Caco-2 (cell line): ENCODE measurements around the gene PXMP4. TPM values are rescaled to one million over a fixed set of nuclear protein-coding genes. Genes with fewer than 3 reads are reported as not detected.

ENCODE experiments used
- BruUV-seq: library from RNA; stranded (reverse); fragments of 400-500 nt; replicated peaks from 2 replicates; lab custom pipeline; 2021; lab: Mats Ljungman, UMichigan
- CTCF ChIA-PET: fragments of 300-600 bp; sonication (Branson Sonifier 250); formaldehyde crosslinking; loops from one replicate; lab custom pipeline; 2022; ENCODE audit warnings: antibody characterized with exemption; lab: Charles Lee
- POLR2A ChIA-PET: fragments of 300-600 bp; sonication (Branson Sonifier 250); formaldehyde crosslinking; loops from one replicate; lab custom pipeline; 2022; ENCODE audit warnings: antibody characterized with exemption; lab: Charles Lee
- DNase-seq, 2 experiments: peaks; one replicate each; pipeline versions ENCODE4 v3.0.0 to v3.0.0-alpha.2; 2020 to 2022
- H3K27me3 ChIP-seq: replicated peaks from 2 replicates; pipeline ENCODE4 v1.6.0; 2011; ENCODE audit warnings: low read length; ENCODE audit not compliant: control insufficient read depth, insufficient read depth
- H3K36me3 ChIP-seq: 2 replicates; pipeline ENCODE4 v1.5.1; 2011; ENCODE audit warnings: low read length; ENCODE audit not compliant: control insufficient read depth, insufficient read depth
- H3K4me1 ChIP-seq: fragments of 250-450 bp; sonication (Bioruptor Pico); 2 replicates; pipeline ENCODE4 v1.5.1; 2020; ENCODE audit warnings: mild to moderate bottlenecking
- H3K4me3 ChIP-seq: 2 replicates; pipeline ENCODE4 v1.5.1; 2011; ENCODE audit warnings: low read depth, mild to moderate bottlenecking, control low read depth, low read length
- H3K9me3 ChIP-seq: fragments of 250-450 bp; sonication (Bioruptor Pico); 2 replicates; pipeline ENCODE4 v1.5.1; 2020; ENCODE audit warnings: mild to moderate bottlenecking, moderate library complexity
- H3K27ac Mint-ChIP-seq: one replicate; pipeline ENCODE4 v1.8.0; 2022; ENCODE audit warnings: mixed read lengths; ENCODE audit not compliant: unreplicated experiment
- H3K27me3 Mint-ChIP-seq: one replicate; pipeline ENCODE4 v1.8.0; 2022; ENCODE audit warnings: mixed read lengths; ENCODE audit not compliant: insufficient read depth, unreplicated experiment
- H3K36me3 Mint-ChIP-seq: one replicate; pipeline ENCODE4 v1.8.0; 2022; ENCODE audit warnings: mild to moderate bottlenecking, mixed read lengths; ENCODE audit not compliant: insufficient read depth, unreplicated experiment
- H3K4me1 Mint-ChIP-seq: one replicate; pipeline ENCODE4 v1.8.0; 2022; ENCODE audit warnings: low read depth, mixed read lengths; ENCODE audit not compliant: unreplicated experiment
- H3K4me3 Mint-ChIP-seq: one replicate; pipeline ENCODE4 v1.8.0; 2022; ENCODE audit warnings: mild to moderate bottlenecking, moderate library complexity, mixed read lengths; ENCODE audit not compliant: unreplicated experiment
- H3K9me3 Mint-ChIP-seq: one replicate; pipeline ENCODE4 v1.8.0; 2022; ENCODE audit warnings: mixed read lengths; ENCODE audit not compliant: unreplicated experiment
- CTCF ChIP-seq, 2 experiments: fragments of 200-600 bp in 1 of 2; IDR thresholded peaks; 1 replicate in 1 of 2; 2 replicates in 1 of 2; pipeline versions ENCODE4 v1.5.1 to v1.8.0; 2011 to 2022; ENCODE audit warnings: antibody characterized with exemption in 1 of 2, control low read depth in 1 of 2, inconsistent platforms in 1 of 2, low read depth in 1 of 2, low read length in 1 of 2, mild to moderate bottlenecking in 1 of 2, moderate library complexity in 1 of 2; ENCODE audit not compliant: insufficient read depth in 1 of 2, severe bottlenecking in 1 of 2, unreplicated experiment in 1 of 2
- intact Hi-C: fragments of 100-400 bp; cut with micrococcal nuclease; formaldehyde crosslinking; loops from one replicate; pipeline ENCODE4 v1.10.0; 2022; ENCODE audit not compliant: unreplicated experiment
- total RNA-seq: library from RNA; stranded (reverse); gene quantifications from 2 replicates; pipeline ENCODE4 v1.2.3, GENCODE V29; 2022

Gene PXMP4
- total RNA-seq, 1 experiment from 2014 or later, result 39.5 TPM

GRCh38 chr20:33658510-33658909 is 61.6 kb downstream of the PXMP4 start:
- ChIA-PET CTCF (no interaction called here), POLR2A (interaction anchor here (0.6 kb wide), 1 partner anchor 90 kb away, joined by 3 read pairs; no protein-coding TSS in a partner anchor)
- Mint-ChIP-seq H3K27ac (no peak overlapping the region), H3K27me3 (no peaks in the 10 kb centered on the region), H3K9me3 (no peaks in the 10 kb centered on the region), H3K4me1 (peaks cover 18% of the 10 kb centered on the region), H3K36me3 (peaks cover 88% of the 10 kb centered on the region), H3K4me3 (no peak overlapping the region)
- no peak for TF ChIP-seq CTCF (IDR thresholded peaks at IDR 0.05; ENCODE audit: insufficient read depth in 1 of 2, low read depth in 1 of 2, low read length in 1 of 2, severe bottlenecking in 1 of 2, unreplicated experiment in 1 of 2)
- H3K27me3 ChIP-seq, result no peaks in the 10 kb centered on the region
- DNase-seq, result peak in 1 of 2 experiments; percentile 45
- 0 out of 2 replicates have a peak, but pooled peaks cover 1% of the 10 kb centered on the region for H3K36me3 ChIP-seq
- H3K9me3 ChIP-seq, result no peaks in the 10 kb centered on the region
- intact Hi-C loops, result no loop called here
- peaks cover 28% of the 10 kb centered on the region for H3K4me1 ChIP-seq
- no TSS peak for BruUV-seq
- no peak overlapping the region for H3K4me3 ChIP-seq

GRCh38 chr20:33657704-33658095 is 62.4 kb downstream of the PXMP4 start:
- TF ChIP-seq CTCF (IDR thresholded peaks at IDR 0.05; ENCODE audit: insufficient read depth in 1 of 2, low read depth in 1 of 2, low read length in 1 of 2, severe bottlenecking in 1 of 2, unreplicated experiment in 1 of 2), result no peak
- no peak overlapping the region for H3K4me3 Mint-ChIP-seq
- Histone ChIP-seq H3K36me3 (0 out of 2 replicates have a peak, but pooled peaks cover 1% of the 10 kb centered on the region), H3K4me3 (no peak overlapping the region), H3K9me3 (no peaks in the 10 kb centered on the region), H3K27me3 (no peaks in the 10 kb centered on the region), H3K4me1 (peaks cover 29% of the 10 kb centered on the region)
- peaks cover 25% of the 10 kb centered on the region for H3K4me1 Mint-ChIP-seq
- intact Hi-C loops, result no loop called here
- no peak overlapping the region for H3K27ac Mint-ChIP-seq
- H3K27me3 Mint-ChIP-seq, result no peaks in the 10 kb centered on the region
- ChIA-PET CTCF (no interaction called here), POLR2A (no interaction called here)
- H3K36me3 Mint-ChIP-seq, result peaks cover 88% of the 10 kb centered on the region
- no TSS peak for BruUV-seq
- H3K9me3 Mint-ChIP-seq, result no peaks in the 10 kb centered on the region
- DNase-seq, result peak in 1 of 2 experiments; percentile 22

- no peak for TF ChIP-seq CTCF (IDR thresholded peaks at IDR 0.05; ENCODE audit: insufficient read depth in 1 of 2, low read depth in 1 of 2, low read length in 1 of 2, severe bottlenecking in 1 of 2, unreplicated experiment in 1 of 2)
- H3K4me3 Mint-ChIP-seq, result no peak overlapping the region
- peaks cover 84% of the 10 kb centered on the region for H3K36me3 Mint-ChIP-seq
- ChIA-PET POLR2A (interaction anchor here (1.1 kb wide), 1 partner anchor 9 kb away, joined by 4 read pairs; no protein-coding TSS in a partner anchor), CTCF (interaction anchor here (6.5 kb wide), 1 partner anchor 9 kb away, joined by 127 read pairs; the partner anchor contains the start of gene ACTL10)
- H3K27me3 Mint-ChIP-seq, result no peaks in the 10 kb centered on the region
- H3K4me3 ChIP-seq, result no peak overlapping the region
- H3K36me3 ChIP-seq, result 0 out of 2 replicates have a peak, but pooled peaks cover 1% of the 10 kb centered on the region
- no peaks in the 10 kb centered on the region for H3K9me3 Mint-ChIP-seq
- H3K9me3 ChIP-seq, result no peaks in the 10 kb centered on the region
- DNase-seq, result no peak
- intact Hi-C loops, result no loop called here
- no TSS peak for BruUV-seq
- peaks cover 25% of the 10 kb centered on the region for H3K4me1 Mint-ChIP-seq
- no peaks in the 10 kb centered on the region for H3K27me3 ChIP-seq
- peaks cover 27% of the 10 kb centered on the region for H3K4me1 ChIP-seq
- H3K27ac Mint-ChIP-seq, result no peak overlapping the region
Measured at GRCh38 chr20:33656783-33657703, 63.1 kb downstream of the PXMP4 start.
